AG09319 (cell line): Measurements from ENCODE around the gene SMARCD3.
A peak's percentile ranks its signal among the peaks of the same experiment; 100 is the strongest.

ENCODE experiments used
- DNase-seq: peaks from one replicate; pipeline ENCODE4 v3.0.0-alpha.2; 2010; ENCODE audit warnings: low read depth; ENCODE audit errors: extremely low read depth
- TF ChIP-seq, protein P1 (sequence below): IDR thresholded peaks from 2 replicates; pipeline ENCODE4 v1.5.1; 2011; ENCODE audit warnings: low read depth, mild to moderate bottlenecking, inconsistent platforms, low read length, moderate library complexity

The SMARCD3 gene

DNA sequence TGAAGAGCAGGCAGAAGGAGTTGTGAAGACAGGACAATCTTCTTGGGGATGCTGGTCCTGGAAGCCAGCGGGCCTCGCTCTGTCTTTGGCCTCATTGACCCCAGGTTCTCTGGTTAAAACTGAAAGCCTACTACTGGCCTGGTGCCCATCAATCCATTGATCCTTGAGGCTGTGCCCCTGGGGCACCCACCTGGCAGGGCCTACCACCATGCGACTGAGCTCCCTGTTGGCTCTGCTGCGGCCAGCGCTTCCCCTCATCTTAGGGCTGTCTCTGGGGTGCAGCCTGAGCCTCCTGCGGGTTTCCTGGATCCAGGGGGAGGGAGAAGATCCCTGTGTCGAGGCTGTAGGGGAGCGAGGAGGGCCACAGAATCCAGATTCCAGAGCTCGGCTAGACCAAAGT, 14.7 kb downstream of the SMARCD3 start:
- no peak for DNase-seq
- TF ChIP-seq, protein P1, sequence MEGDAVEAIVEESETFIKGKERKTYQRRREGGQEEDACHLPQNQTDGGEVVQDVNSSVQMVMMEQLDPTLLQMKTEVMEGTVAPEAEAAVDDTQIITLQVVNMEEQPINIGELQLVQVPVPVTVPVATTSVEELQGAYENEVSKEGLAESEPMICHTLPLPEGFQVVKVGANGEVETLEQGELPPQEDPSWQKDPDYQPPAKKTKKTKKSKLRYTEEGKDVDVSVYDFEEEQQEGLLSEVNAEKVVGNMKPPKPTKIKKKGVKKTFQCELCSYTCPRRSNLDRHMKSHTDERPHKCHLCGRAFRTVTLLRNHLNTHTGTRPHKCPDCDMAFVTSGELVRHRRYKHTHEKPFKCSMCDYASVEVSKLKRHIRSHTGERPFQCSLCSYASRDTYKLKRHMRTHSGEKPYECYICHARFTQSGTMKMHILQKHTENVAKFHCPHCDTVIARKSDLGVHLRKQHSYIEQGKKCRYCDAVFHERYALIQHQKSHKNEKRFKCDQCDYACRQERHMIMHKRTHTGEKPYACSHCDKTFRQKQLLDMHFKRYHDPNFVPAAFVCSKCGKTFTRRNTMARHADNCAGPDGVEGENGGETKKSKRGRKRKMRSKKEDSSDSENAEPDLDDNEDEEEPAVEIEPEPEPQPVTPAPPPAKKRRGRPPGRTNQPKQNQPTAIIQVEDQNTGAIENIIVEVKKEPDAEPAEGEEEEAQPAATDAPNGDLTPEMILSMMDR = no peak

DNA sequence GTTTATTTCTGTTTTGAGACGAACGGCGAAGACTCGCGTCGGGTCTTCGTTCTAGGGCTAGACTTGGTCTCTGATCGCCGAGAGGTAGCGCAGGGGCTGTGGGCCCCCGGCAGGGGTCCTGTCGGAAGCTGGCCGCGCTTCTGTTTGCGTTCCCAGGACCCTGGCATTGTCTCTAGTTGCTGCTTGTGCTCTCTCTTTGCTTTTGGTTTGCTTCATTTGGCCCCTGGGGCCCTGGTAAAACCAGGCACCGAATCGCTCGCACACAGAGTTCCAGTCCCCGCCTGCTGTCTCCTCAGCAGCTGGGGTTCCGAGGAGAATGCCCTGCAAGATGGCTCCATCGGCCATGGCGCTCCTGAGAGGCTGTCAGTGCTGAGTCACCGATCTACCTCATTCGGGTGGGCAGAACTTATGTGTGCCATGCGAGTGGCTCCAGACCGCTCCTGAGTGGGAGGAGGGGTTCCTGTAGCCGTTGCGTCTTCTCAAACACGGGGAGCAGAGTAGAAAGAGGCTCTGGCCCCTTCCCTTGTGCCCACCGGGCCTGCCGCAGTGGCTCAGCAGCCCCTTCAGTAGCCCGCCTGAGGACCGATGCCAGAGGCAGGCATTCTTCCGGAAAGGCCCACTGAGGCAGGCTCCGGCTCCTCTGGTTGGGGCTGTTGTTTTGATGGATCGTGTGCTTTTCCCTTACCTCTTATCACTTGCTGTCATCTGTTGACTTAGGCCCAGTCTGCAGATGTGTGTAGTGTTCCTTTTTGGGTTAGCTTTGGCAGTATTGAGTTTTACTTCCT, 15.4 kb downstream of the SMARCD3 start:
- TF ChIP-seq, protein P1 = no peak
- peak; percentile 38 for DNase-seq

DNA sequence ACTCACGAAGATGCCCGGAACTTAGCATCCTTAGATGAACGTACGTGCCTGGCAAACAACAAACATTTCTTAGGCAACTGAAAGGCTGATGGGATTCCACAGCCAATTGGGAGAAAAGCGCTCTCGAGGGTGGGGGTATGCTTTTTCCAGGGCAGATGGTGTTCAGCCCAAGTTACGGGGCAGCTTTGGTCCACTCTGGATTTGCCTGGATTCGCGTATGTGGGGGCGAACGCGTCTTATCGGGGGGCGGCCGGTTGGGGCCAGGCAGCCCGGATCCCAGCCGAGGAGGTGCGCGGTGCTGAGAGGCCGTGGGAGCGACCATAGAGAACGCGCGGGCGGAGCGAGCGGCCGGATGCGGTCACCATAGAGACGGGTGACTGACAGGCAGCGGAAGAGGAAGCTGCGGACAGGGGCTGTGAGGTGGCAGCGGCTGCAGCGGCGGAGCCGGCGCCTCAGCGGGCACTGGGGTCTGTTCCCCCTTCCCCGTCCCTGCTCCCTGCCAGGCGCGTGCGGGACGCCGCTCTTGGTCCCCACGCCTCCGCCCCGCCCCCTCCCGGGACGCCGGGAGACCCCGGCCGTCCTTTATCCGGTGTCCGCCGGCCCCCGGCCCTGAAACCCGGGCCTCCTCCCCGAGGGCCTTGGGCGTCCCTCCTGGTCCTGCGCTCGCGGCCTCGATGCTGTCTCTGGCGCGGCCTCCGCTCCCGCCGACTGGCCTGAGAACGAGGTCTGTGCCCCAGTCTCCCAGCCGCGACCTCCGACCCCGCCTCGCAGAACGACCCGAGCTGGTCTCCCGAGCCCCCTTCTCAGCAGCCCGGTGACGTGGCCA, 16.2 kb downstream of the SMARCD3 start, which contains the start of gene CHPF2:
CHPF2 (plus strand) TSS at position 393 of the 826 bp plus-strand sequence. CDS start 1,529 bp downstream, outside the sequence.
- DNase-seq = peak; percentile 44
- TF ChIP-seq, protein P1 = no peak

DNA sequence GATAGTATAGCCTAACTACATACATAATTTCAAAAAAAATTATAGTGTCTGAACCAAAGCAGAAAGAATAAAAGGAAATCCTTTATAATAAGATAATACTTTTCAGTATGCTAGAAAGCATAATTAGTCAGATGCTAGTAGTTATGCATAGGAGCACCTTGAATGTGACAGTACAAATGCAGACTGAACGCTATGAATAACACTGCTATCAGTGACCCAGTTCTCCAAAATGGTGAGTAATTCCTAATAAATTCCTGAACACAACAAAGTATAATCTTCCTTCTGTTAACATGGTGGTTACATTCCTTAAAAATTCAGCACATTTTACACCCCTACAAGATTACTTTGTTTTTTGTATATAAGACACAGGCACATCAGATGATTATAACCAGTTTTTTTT, 17.4 kb downstream of the SMARCD3 start:
- TF ChIP-seq, protein P1 = no peak
- DNase-seq = no peak

DNA sequence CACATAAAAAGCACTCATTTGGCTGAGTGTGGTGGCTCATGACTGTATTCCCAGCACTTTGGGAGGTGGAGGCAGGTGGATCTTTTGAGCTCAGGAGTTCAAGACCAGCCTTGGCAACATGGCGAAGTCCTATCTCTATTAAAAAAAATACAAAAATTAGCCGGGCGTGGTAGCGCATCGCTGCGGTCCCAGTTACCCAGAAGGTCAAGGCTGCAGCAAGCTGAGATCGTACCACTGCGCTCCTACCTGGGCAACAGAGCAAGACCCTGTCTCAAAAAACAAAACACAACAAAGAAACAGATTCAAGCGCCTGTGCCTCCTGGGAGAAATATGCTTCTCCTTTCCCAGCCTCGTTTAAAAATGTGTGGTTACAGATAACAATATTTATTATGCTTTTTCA, 19.2 kb downstream of the SMARCD3 start:
- no peak for DNase-seq
- TF ChIP-seq, protein P1 = no peak

DNA sequence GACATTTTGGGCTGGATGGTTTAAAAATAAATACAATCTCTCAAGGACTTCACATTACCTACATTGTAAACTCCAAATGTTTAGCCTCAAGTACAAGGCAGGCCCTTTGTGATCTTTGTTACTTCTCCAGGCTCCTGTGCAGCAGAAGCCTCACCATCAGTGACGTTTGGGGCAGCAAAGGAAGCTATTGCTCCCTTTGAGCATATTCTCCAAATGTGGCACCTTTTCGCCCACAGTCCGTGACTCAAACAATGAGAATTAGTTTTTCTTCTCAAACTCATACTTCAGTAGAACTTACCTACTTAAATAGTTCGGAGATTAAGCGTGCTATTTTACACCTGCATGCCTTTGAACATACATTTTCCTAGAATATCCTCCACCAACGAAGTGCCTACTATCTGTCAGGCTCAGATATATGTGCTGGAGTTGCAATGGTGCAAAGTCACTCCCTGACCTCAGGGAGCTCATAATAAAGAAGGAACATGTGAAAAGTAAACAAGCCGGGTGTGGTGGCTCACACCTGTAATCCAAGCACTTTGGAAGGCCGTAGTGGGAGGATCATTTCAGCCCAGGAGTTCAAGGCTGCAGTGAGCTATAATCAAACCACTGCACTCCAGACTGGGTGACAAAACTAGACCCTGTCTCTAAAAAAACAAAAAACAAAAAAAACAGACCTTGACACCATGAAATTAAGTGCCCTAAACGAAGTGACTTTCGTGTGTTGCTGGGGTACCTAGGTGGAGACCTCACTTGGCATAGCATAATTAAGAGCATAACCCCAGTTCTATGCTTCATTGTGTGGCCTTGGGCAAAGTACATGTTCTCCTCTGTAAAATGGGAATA, 20.2 kb downstream of the SMARCD3 start:
- TF ChIP-seq, protein P1 = no peak
- DNase-seq = no peak
